ENCODE results near the gene METTL16.

- TF ChIP-seq POLR2A (IDR thresholded peaks at IDR 0.05; ENCODE audit: low read depth, low read length) (no peak), POLR2AphosphoS5 (IDR thresholded peaks at IDR 0.05; ENCODE audit: low read depth, low read length) (no peak), TAF1 (IDR thresholded peaks at IDR 0.05; ENCODE audit: low read depth, low read length) (no peak), SPI1 (IDR thresholded peaks at IDR 0.05; ENCODE audit: low read depth, low read length) (no peak)
Measured at GRCh38 chr17:2442166-2442565, 69.5 kb downstream of the METTL16 start.

Measured in GM12891 (cell line).